HS-5 (cell line): ENCODE measurements around the gene ADAMTS14.
A peak's percentile ranks its signal among the peaks of the same experiment; 100 is the strongest.
"Not testable (repeated sequence)": the region's sequence is repeated elsewhere in the genome, so short reads cannot be mapped to it uniquely, and the experiment has no call there.

ENCODE experiments used
- DNase-seq: peaks from one replicate; pipeline ENCODE4 v3.0.0-alpha.2; 2012; ENCODE audit warnings: low read depth

Gene ADAMTS14

GRCh38 chr10:70658582-70659136 is 13.6 kb upstream of the ADAMTS14 start:
- DNase-seq: no peak

- no peak for DNase-seq
Observed at GRCh38 chr10:70659306-70659705, 13.0 kb upstream of the ADAMTS14 start.

- DNase-seq: no peak
Observed at GRCh38 chr10:70660722-70661121, 11.6 kb upstream of the ADAMTS14 start.

DNA sequence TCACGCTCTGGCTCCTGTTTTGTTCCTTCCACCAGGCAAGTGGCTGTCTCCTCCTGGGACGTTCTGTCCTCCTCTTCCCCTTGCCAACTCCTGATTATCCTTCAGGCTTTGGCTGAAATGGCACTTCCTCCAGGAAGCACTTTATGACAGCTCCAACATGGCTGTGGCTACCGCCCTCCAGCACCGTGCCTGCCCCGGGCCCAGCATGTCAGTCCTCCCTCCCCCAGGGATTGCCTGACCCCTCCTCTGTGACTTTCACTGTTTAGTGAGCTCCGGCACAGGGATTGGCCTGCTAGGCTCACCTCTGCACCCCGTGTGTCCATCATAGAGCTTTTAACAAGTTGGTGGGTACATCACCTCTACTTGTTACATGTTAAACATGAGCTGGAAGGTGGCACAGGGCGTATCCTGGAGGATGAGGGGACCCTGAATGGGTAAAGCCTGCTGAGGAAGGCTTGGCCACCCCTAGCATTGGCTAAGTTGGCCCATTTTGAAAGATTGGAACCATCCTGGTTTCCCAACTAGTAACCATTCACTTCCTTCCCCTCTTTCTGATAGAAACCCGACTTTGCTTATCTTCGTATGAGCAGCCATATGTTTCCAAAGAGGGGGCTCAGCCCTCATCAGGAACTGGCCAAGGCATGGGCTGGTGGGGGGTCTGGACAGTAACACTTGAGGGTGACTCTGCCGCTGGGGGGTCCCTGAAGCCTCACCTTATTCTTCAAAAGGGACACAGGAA is 10.5 kb upstream of the ADAMTS14 start:
- DNase-seq: no peak

GRCh38 chr10:70662362-70663220 is 9.7 kb upstream of the ADAMTS14 start:
- no peak for DNase-seq

- not testable (repeated sequence) for DNase-seq
Observed at GRCh38 chr10:70663458-70664409, 8.6 kb upstream of the ADAMTS14 start.

DNA sequence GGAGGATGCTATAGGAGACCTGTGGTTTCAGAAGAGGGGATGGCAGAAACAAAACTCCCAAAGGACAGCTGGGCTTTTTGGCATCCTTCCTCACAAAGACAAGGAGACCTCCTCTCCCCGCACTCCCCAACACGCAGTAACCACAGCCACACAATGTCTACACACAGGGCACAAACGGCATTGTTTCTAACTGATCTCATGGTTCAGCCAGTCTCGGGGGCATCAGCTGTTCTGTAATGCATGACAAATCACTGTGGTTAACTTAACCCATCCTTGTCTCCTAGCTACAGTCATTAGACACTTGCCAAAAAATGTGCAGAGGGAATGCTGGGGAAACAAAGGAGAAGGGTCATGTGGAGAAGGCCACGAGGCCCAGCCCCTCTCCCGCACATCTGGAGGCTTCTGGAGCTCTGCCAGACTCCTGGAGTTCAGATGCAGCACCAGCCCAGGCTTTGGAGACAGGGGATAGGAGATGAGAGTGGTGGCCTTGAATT is 7.6 kb upstream of the ADAMTS14 start:
- peak; percentile 95 for DNase-seq

DNA sequence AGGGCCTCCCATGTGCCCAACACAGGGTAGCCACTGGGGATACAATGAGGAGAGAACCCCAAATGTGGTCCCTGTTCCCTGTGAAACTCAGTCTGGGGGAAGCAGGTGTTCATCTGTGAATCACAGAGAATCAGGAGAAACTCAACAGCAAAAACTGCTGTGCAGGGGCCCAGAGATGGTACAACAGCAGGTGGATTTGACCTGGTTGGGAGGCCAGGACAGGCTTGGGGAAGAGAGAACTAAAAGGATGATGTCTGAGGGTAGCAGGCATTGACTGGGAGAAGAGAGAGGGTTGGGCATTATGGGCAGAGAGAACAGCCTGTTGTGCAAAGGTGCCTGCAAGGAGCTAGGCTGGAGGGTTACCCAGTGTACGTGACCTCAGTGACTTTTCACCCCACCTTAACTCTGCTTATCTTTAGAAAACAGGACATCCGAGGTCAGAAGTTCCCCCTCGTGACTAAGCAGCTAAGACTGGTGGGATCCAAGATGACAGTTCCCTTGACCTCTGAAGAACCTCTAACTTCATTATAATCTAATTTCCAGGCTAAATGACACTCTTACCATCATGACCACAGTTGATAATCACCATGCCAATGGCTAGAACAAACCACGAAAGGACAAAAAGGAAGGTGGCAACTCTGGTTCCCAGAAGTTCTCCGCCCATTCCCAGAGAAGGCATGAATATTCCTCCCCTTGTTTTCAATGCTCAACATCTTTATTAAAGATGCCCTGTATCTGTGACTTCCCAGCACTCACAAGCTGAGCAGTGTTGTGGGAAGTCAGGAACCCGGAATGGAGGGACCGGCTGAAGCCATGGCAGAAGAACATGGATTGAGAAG is 5.1 kb upstream of the ADAMTS14 start:
- DNase-seq: no peak

- DNase-seq: not testable (repeated sequence)
Observed at GRCh38 chr10:70667818-70668217, 4.5 kb upstream of the ADAMTS14 start.

DNA sequence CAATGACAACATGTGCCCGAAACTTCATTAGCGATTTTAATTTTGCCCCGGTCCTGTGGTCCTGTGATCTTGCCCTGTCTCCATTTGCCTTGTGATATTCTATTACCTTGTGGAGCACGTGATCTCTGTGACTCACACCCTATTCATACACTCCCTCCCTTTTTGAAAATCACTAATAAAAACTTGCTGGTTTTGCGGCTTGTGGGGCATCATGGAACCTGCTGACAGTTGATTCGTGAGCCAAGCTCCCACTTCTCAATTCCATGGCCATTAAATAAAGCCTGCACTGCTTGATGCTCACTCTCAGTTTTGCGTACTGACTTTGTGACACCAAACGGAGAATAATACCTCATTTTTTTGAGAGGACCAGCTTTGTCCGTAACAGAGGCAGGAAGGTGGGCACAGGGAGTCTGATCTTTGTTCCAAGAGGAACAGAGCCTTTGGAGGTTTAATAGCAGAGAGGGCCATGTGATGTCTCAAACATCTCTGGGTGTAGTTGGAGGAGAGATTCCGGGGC is 3.8 kb upstream of the ADAMTS14 start:
- no peak for DNase-seq

GRCh38 chr10:70669015-70669414 is 3.3 kb upstream of the ADAMTS14 start:
- DNase-seq: no peak

- no peak for DNase-seq
Observed at GRCh38 chr10:70669732-70670317, 2.5 kb upstream of the ADAMTS14 start.

DNA sequence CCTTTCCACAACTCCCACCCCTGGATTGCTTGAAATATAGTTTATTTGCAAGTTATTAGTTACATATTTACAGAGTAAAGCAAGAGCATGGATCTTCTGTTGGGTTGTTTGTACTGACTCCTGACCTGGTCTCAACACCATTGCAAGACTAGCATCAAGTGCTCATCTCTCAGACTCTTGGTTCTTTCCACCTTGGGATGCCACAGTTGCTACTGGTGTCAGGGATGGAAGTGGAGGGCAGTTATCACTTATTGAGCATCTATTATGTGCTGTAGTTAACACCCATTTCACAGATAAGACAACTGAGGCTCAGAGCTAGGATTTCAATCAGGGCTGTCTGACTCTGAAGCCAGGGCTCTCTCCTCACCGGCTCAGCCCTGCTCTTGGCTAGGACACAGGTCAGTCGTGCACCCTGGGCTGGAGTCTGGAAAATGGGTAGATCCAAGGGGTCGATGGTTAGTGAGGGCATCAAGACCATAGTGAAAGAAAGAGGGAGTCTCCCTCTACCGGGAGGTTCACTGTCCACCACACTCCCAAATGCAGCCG is 614 bp upstream of the ADAMTS14 start:
- no peak for DNase-seq

GRCh38 chr10:70673043-70673928 is 980 bp downstream of the ADAMTS14 start:
- no peak for DNase-seq

GRCh38 chr10:70673929-70674559 is 1.7 kb downstream of the ADAMTS14 start:
- no peak for DNase-seq

DNA sequence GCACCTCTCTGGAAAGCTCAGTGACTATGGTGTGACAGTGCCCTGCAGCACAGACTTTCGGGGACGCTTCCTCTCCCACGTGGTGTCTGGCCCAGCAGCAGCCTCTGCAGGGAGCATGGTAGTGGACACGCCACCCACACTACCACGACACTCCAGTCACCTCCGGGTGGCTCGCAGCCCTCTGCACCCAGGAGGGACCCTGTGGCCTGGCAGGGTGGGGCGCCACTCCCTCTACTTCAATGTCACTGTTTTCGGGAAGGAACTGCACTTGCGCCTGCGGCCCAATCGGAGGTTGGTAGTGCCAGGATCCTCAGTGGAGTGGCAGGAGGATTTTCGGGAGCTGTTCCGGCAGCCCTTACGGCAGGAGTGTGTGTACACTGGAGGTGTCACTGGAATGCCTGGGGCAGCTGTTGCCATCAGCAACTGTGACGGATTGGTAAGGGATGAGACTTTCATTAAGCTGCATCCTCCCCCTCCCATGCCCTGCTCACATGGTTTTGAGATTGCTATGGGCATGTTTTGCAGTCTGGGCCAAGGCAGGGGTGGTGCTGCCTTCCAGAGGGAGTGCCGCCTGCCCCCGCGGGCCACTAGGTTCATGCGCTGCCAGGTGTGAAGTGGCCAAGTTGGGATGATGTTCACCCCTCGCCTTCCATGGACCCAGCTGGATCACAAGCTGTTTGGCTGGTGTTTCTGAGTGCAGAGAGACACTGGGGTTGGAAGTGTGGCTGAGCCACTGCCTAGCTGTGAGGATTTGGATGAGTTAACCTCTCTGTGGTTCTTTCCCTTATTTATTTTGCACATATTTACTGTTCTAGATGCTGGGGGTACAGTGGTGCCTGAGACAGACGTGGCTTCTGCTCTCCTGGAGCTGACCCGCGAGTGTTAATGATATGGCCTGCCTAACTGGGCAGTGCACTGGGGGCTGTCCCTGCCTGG is 2.5 kb downstream of the ADAMTS14 start:
- no peak for DNase-seq

DNA sequence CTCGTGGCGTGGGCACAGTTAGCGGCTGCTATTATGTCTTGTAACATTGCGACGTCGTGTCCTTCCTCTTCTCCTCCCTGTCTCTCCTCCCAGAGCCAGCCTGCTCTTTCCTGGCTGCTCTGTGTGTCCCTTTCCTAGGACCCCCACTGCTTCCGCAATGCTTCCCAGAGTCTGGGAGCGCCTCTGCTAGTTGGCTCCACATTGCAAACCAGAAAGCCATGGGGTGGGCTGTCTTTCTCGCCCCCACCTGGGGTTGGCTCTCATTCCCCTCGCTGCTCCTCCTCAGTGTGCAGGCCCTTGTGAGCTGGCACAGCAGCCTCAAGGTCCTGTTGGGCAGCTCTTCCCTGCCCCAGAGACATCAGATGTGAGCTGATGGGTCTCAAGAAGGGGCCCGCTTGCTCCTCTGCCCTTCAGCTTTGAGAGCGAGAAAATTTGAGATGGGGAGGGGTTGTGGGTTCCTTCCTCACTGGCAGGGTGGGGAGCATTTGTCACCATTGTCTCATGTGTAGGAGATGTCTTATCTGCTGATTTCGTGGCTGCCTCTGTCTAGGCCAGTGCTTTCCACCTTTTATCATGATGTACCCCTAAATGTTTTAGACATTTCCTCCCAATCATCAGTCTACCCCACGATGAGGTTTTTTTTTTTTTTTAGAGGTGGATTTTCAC is 3.3 kb downstream of the ADAMTS14 start:
- no peak for DNase-seq
